HEK293T (cell line): ENCODE results near the gene SLC47A2.

Source experiments
- ELF4 ChIP-seq: fragments of 450-650 bp; IDR thresholded peaks from 2 replicates; pipeline ENCODE4 v1.6.1; 2017; ENCODE audit warnings: antibody characterized with exemption
- FOXA1 ChIP-seq: fragments of 450-650 bp; IDR thresholded peaks from 2 replicates; pipeline ENCODE4 v1.6.1; 2016; ENCODE audit warnings: mild to moderate bottlenecking
- FOXK2 ChIP-seq: fragments of 450-650 bp; IDR thresholded peaks from 2 replicates; pipeline ENCODE4 v1.6.1; 2016; ENCODE audit warnings: mild to moderate bottlenecking
- LEF1 ChIP-seq: fragments of 450-650 bp; IDR thresholded peaks from 2 replicates; pipeline ENCODE4 v1.6.1; 2017; ENCODE audit warnings: mild to moderate bottlenecking, borderline replicate concordance
- SUZ12 ChIP-seq: fragments of 450-650 bp; IDR thresholded peaks from 2 replicates; pipeline ENCODE4 v1.6.1; 2016; ENCODE audit warnings: mild to moderate bottlenecking
- TARDBP ChIP-seq: fragments of 450-650 bp; IDR thresholded peaks from 2 replicates; pipeline ENCODE4 v1.6.1; 2016
- TF ChIP-seq, protein P1 (sequence below): fragments of 450-650 bp; IDR thresholded peaks from 2 replicates; pipeline ENCODE4 v1.6.1; 2016

DNA sequence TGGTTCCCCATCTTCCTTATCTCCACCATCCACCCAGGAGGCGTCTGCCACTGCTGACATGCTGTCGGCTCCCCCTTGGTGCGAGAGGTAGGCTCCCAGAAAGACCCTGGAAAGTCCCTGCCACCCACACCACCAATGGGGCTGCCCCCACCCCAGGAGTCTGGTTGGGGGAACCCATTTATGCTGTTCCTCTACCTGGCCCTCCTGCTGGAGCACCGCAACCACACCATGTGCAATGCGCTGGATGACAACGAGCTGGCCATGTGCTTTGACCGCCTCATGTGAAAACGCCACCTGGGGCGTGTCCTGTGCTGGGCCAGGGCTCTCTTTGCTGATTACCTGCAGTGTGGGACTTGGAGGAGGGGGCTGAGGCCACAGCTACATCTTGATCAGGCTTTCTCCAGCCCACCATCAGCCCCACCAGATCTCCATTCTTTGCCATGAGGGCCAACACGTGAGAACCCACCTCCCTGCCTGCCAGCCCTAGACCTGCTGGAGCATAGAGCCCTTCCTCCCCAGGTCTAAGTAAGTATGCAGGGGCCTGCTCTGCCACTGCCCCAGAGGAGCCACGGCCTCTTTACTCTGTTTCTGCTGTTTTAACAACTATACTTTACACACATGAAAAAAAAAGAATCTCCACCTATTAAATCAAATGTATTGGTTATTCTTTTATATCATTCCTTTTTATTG is 39.6 kb upstream of the SLC47A2 start:
- TF ChIP-seq, protein P1, sequence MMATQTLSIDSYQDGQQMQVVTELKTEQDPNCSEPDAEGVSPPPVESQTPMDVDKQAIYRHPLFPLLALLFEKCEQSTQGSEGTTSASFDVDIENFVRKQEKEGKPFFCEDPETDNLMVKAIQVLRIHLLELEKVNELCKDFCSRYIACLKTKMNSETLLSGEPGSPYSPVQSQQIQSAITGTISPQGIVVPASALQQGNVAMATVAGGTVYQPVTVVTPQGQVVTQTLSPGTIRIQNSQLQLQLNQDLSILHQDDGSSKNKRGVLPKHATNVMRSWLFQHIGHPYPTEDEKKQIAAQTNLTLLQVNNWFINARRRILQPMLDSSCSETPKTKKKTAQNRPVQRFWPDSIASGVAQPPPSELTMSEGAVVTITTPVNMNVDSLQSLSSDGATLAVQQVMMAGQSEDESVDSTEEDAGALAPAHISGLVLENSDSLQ = no peak
- TF ChIP-seq SUZ12 (no peak), TARDBP (no peak), LEF1 (no peak), ELF4 (no peak), FOXK2 (no peak), FOXA1 (no peak)
